Measurements from ENCODE around the gene ASPG.

ASPG gene

GRCh38 chr14:104134061-104134965 is 48.8 kb downstream of the ASPG start:
- H3K79me2 ChIP-seq (ENCODE audit: insufficient read depth, low read length): no peaks in the 10 kb centered on the region
- H3K4me3 ChIP-seq (ENCODE audit: insufficient read depth, low read length, poor library complexity, severe bottlenecking): no peak overlapping the region
- no peak overlapping the region for H3K27ac ChIP-seq (ENCODE audit: low read depth, low read length)
- peaks cover 11% of the 10 kb centered on the region; the same call in 1 of the 2 replicates for H3K9me3 ChIP-seq (ENCODE audit: insufficient read depth, low read length)
- H2AFZ ChIP-seq (ENCODE audit: low read depth, low read length, severe bottlenecking): no peak overlapping the region
- H3K27me3 ChIP-seq (ENCODE audit: low read length): no peaks in the 10 kb centered on the region
- no peaks in the 10 kb centered on the region for H4K20me1 ChIP-seq (ENCODE audit: low read depth, low read length)
- H3F3A ChIP-seq (ENCODE audit: insufficient read depth): no peaks in the 10 kb centered on the region
- H3K9ac ChIP-seq (ENCODE audit: low read length): no peak overlapping the region
- H3K4me2 ChIP-seq (ENCODE audit: low read depth, low read length, poor library complexity, severe bottlenecking): no peak overlapping the region
- H3K9me2 ChIP-seq (replicated peaks; ENCODE audit: insufficient read depth, low read length): no peaks in the 10 kb centered on the region
- no peaks in the 10 kb centered on the region for H3K36me3 ChIP-seq (ENCODE audit: low read length)
- no peak for TF ChIP-seq CTCF (IDR thresholded peaks at IDR 0.05; ENCODE audit: insufficient read depth, low read length, poor library complexity, severe bottlenecking)
- TF ChIP-seq EZH2phosphoT487 (conservative IDR thresholded peaks at IDR 0.05; ENCODE audit: low read length): no peak

DNA sequence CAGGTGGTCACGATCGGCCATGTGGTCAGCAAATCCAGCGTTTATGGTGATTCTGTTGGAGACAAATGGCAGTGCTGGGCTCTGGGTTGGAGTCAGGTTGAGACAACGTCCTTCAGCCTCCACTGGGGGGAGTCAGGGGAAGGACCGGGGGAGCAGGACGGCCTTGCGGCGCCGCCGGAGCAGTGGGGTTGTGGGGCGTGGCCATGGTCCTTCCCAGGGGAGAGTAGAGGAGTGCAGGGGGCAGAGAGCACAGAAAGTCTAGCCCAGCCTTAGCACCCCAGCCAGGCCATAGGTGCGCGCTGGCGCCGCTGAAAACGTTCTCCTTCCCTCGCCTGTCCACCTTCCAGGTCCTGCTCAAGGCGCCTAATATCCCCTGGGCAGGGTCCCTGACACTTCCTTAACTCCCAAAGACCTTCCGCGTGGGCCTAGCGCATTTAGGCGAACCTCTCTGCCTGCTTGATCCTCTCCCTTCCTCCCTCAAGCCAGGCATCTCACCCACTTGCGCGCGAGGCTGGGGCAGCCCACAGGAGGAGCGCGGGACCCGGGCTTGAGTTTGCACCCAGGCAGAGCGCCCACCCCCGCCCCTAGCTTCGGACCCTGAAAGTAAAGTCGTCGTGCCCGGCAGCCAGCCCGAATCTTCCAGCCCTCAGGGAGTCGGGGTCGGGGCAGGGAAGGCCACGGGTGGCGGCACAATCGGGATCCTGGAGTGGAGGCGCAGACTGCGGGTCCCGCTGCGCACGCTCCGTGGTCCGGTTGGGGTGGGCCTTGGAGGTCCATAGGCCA is 49.8 kb downstream of the ASPG start:
- H3K27ac ChIP-seq (ENCODE audit: low read depth, low read length): no peak overlapping the region

DNA sequence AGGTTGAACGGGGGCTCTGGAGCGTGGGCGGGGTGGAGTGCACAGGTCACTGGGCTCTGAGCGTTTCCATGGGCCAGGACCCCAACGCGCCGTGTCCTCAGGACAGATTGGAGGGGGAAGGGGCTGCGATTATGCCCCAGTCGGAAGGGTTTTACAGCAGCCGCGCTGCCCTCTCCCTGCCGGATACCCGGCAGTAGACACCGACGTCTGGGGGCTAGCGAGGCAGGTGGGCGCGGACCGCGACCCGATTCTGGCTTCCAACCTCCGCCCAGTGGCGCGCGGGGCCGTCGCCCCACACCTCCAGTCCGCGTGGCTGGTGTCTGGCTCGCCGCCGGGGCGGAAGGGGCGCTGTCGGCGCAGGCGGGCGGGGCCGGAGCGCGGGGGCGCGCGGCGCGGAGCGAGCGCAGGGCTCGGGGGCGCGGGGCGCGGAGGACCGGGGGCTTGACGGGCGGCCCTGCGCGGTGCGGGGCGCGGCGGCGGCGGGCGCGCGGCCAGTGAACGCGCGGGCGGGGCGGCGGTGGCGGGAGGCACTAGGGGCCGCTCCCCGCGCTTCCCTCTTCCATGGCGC is 50.5 kb downstream of the ASPG start:
- no peak overlapping the region for H3K4me2 ChIP-seq (ENCODE audit: low read depth, low read length, poor library complexity, severe bottlenecking)
- H3K27me3 ChIP-seq (ENCODE audit: low read length): no peaks in the 10 kb centered on the region
- TF ChIP-seq EZH2phosphoT487 (conservative IDR thresholded peaks at IDR 0.05; ENCODE audit: low read length) (no peak), CTCF (IDR thresholded peaks at IDR 0.05; ENCODE audit: insufficient read depth, low read length, poor library complexity, severe bottlenecking) (no peak)
- no peak overlapping the region for H3K9ac ChIP-seq (ENCODE audit: low read length)
- H2AFZ ChIP-seq (ENCODE audit: low read depth, low read length, severe bottlenecking): no peak overlapping the region
- H3K9me3 ChIP-seq (ENCODE audit: insufficient read depth, low read length): no peaks in the 10 kb centered on the region
- H3K9me2 ChIP-seq (replicated peaks; ENCODE audit: insufficient read depth, low read length): no peaks in the 10 kb centered on the region
- H3F3A ChIP-seq (ENCODE audit: insufficient read depth): no peaks in the 10 kb centered on the region
- H3K36me3 ChIP-seq (ENCODE audit: low read length): no peaks in the 10 kb centered on the region
- no peak overlapping the region for H3K4me3 ChIP-seq (ENCODE audit: insufficient read depth, low read length, poor library complexity, severe bottlenecking)
- no peaks in the 10 kb centered on the region for H4K20me1 ChIP-seq (ENCODE audit: low read depth, low read length)
- no peak overlapping the region for H3K27ac ChIP-seq (ENCODE audit: low read depth, low read length)
- H3K79me2 ChIP-seq (ENCODE audit: insufficient read depth, low read length): no peaks in the 10 kb centered on the region

More for the DNA sequence above, 49.8 kb downstream of the ASPG start:
- no peak overlapping the region for H2AFZ ChIP-seq (ENCODE audit: low read depth, low read length, severe bottlenecking)
- no peaks in the 10 kb centered on the region for H3K9me2 ChIP-seq (replicated peaks; ENCODE audit: insufficient read depth, low read length)
- no peaks in the 10 kb centered on the region for H3K36me3 ChIP-seq (ENCODE audit: low read length)
- H3K9me3 ChIP-seq (ENCODE audit: insufficient read depth, low read length): 0 out of 2 replicates have a peak, but pooled peaks cover 1% of the 10 kb centered on the region
- no peak overlapping the region for H3K9ac ChIP-seq (ENCODE audit: low read length)
- H3K4me2 ChIP-seq (ENCODE audit: low read depth, low read length, poor library complexity, severe bottlenecking): no peak overlapping the region
- no peaks in the 10 kb centered on the region for H3K27me3 ChIP-seq (ENCODE audit: low read length)
- no peaks in the 10 kb centered on the region for H4K20me1 ChIP-seq (ENCODE audit: low read depth, low read length)
- no peaks in the 10 kb centered on the region for H3K79me2 ChIP-seq (ENCODE audit: insufficient read depth, low read length)
- no peaks in the 10 kb centered on the region for H3F3A ChIP-seq (ENCODE audit: insufficient read depth)
- no peak for TF ChIP-seq EZH2phosphoT487 (conservative IDR thresholded peaks at IDR 0.05; ENCODE audit: low read length)
- no peak for TF ChIP-seq CTCF (IDR thresholded peaks at IDR 0.05; ENCODE audit: insufficient read depth, low read length, poor library complexity, severe bottlenecking)
- H3K4me3 ChIP-seq (ENCODE audit: insufficient read depth, low read length, poor library complexity, severe bottlenecking): no peak overlapping the region
